Esophagus muscularis mucosa (tissue), 4 donors: ENCODE measurements around the gene REG4.
"Not testable (repeated sequence)": the region's sequence is repeated elsewhere in the genome, so short reads cannot be mapped to it uniquely, and the experiment has no call there.

ENCODE experiments used
- CTCF ChIP-seq, 3 experiments: fragments of 200-600 bp in 2 of 3; fragments of 450-650 bp in 1 of 3; sonication (generic) in 2 of 3; IDR thresholded peaks; one replicate each; pipeline ENCODE4 v1.5.1; 2017 to 2019; ENCODE audit warnings: antibody characterized with exemption in 3 of 3, mild to moderate bottlenecking in 2 of 3, moderate library complexity in 1 of 3
- EP300 ChIP-seq: sonication (generic); formaldehyde crosslinking; IDR thresholded peaks from one replicate; pipeline ENCODE4 v1.6.1; 2017; ENCODE audit warnings: antibody characterized with exemption
- POLR2A ChIP-seq: fragments of 450-650 bp; IDR thresholded peaks from one replicate; pipeline ENCODE4 v1.6.1; 2017; ENCODE audit warnings: antibody characterized with exemption, moderate library complexity, mild to moderate bottlenecking, low read depth

- TF ChIP-seq CTCF (IDR thresholded peaks at IDR 0.05); POLR2A; EP300: not testable (repeated sequence)
Measured at GRCh38 chr1:119858556-119859214, 47.4 kb upstream of the REG4 start.
